Measurements from ENCODE around the gene PDE4C.
A peak's percentile ranks its signal among the peaks of the same experiment; 100 is the strongest.

Gene PDE4C

DNA sequence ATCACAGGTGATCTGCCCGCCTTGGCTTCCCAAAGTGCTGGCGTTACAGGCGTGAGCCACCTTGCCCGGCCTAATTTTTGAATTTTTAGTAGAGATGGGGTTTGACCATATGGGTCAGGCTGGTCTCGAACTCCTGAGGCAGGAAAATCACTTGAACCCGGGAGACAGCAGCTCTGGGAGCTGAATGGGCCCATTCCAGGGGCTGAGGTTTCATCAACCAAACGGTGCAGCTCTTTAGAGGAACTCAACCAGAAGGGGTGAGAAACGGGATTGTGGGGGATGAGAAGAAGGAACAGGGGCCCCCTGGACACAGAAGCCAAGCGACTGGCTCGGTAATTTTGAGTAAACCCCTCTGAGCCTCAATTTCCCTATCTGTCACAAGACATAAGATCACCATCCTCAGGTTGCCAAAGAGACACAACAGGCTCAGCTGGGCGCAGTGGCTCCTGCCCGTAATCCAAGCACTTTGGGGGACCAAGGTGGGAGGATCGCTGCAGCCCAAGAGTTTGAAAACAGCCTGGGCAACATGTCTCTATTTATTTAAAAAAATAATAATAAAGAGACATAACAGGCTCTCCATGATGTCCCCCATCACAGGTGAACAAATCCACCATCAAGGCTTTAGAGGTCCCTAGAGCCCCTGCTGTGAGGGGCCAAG lies 47.5 kb upstream of the PDE4C start:
- H3K4me1 ChIP-seq (ENCODE audit: control insufficient read depth, insufficient read depth, low read depth, low read length): peaks cover 33% of the 10 kb centered on the region
- no peak overlapping the region for H4K8ac ChIP-seq (ENCODE audit: low read length)
- no peak overlapping the region for H3K18ac ChIP-seq (ENCODE audit: low read depth in 1 of 2, low read length in 2 of 2)
- 96% methylated on average over 10 of the region's 13 CpGs for WGBS
- no peak overlapping the region for H2BK5ac ChIP-seq (ENCODE audit: low read depth, low read length, poor library complexity, severe bottlenecking)
- H3K36me3 ChIP-seq (ENCODE audit: control insufficient read depth in 1 of 2, insufficient read depth in 2 of 2, low read depth in 1 of 2, low read length in 2 of 2): peaks cover 24 to 26% of the 10 kb centered on the region in 2 experiments
- peak overlapping the region; percentile 34 for H3K9ac ChIP-seq (ENCODE audit: low read length)
- no peak overlapping the region for H2AFZ ChIP-seq (ENCODE audit: low read depth, low read length)
- H3K27ac ChIP-seq (ENCODE audit: low read length, poor library complexity, severe bottlenecking): peak overlapping the region; percentile 63
- H2BK15ac ChIP-seq (ENCODE audit: low read depth, poor library complexity, severe bottlenecking): no peak overlapping the region
- no peak overlapping the region for H3K4ac ChIP-seq (ENCODE audit: low read depth in 1 of 2, low read length in 2 of 2)
- no peaks in the 10 kb centered on the region for H3K27me3 ChIP-seq (ENCODE audit: control insufficient read depth in 1 of 2, insufficient read depth in 1 of 2, low read length in 2 of 2)
- H3K9me3 ChIP-seq (ENCODE audit: control insufficient read depth, low read length): no peaks in the 10 kb centered on the region
- no peak overlapping the region for H3K4me2 ChIP-seq (ENCODE audit: low read length, poor library complexity, severe bottlenecking)
- peaks cover 8% of the 10 kb centered on the region for H3K79me1 ChIP-seq (replicated peaks; ENCODE audit: low read length, poor library complexity, severe bottlenecking)
- H2BK12ac ChIP-seq (ENCODE audit: low read length in 2 of 2): no peak overlapping the region
- H3K4me3 ChIP-seq (ENCODE audit: insufficient read depth in 1 of 2, low read depth in 1 of 2, low read length in 2 of 2): no peak overlapping the region
- H4K91ac ChIP-seq (ENCODE audit: low read length): no peak overlapping the region
- peak; percentile 73 for DNase-seq
- H3K23ac ChIP-seq (ENCODE audit: low read length in 2 of 2): no peak overlapping the region
- H2AK5ac ChIP-seq (ENCODE audit: low read length, severe bottlenecking): peak overlapping the region; percentile 53
- no peak overlapping the region for H2BK120ac ChIP-seq (ENCODE audit: low read depth, low read length)
- H3K14ac ChIP-seq (ENCODE audit: low read length in 2 of 2): no peak overlapping the region

DNA sequence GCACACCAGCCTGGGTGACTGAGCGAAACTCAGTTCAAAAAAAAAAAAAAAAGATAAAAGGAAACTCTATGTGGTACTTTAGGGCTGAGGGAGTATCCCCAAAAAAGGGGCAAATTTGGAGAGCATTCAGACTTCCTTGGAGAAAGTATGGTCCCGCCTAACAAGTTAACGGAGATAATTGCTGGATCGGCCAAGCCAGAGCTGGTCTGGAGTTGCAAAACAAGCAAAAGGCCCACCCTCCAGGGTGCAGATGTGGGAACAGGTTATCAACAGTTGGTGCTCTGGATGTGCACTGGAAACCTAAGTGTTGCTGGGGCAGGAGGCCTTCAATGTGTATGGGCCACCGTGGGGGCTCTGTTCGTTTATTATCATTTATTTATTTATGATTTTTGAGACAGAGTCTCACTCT lies 45.2 kb upstream of the PDE4C start:
- Histone ChIP-seq H3K79me1 (replicated peaks; ENCODE audit: low read length, poor library complexity, severe bottlenecking) (peaks cover 8% of the 10 kb centered on the region), H3K36me3 (ENCODE audit: control insufficient read depth in 1 of 2, insufficient read depth in 2 of 2, low read depth in 1 of 2, low read length in 2 of 2) (peaks cover 25 to 30% of the 10 kb centered on the region in 2 experiments), H3K23ac (ENCODE audit: low read length in 2 of 2) (no peak overlapping the region), H3K9me3 (ENCODE audit: control insufficient read depth, low read length) (no peaks in the 10 kb centered on the region), H2AK5ac (ENCODE audit: low read length, severe bottlenecking) (no peak overlapping the region), H3K27ac (ENCODE audit: low read length, poor library complexity, severe bottlenecking) (no peak overlapping the region), H2BK5ac (ENCODE audit: low read depth, low read length, poor library complexity, severe bottlenecking) (no peak overlapping the region), H3K27me3 (ENCODE audit: control insufficient read depth in 1 of 2, insufficient read depth in 1 of 2, low read length in 2 of 2) (no peaks in the 10 kb centered on the region), H3K4me2 (ENCODE audit: low read length, poor library complexity, severe bottlenecking) (no peak overlapping the region), H2BK120ac (ENCODE audit: low read depth, low read length) (no peak overlapping the region), H2BK15ac (ENCODE audit: low read depth, poor library complexity, severe bottlenecking) (no peak overlapping the region), H4K91ac (ENCODE audit: low read length) (no peak overlapping the region), H3K4ac (ENCODE audit: low read depth in 1 of 2, low read length in 2 of 2) (no peak overlapping the region), H3K18ac (ENCODE audit: low read depth in 1 of 2, low read length in 2 of 2) (no peak overlapping the region), H3K4me3 (ENCODE audit: insufficient read depth in 1 of 2, low read depth in 1 of 2, low read length in 2 of 2) (no peak overlapping the region), H4K8ac (ENCODE audit: low read length) (no peak overlapping the region), H3K14ac (ENCODE audit: low read length in 2 of 2) (no peak overlapping the region), H3K4me1 (ENCODE audit: control insufficient read depth, insufficient read depth, low read depth, low read length) (peaks cover 21% of the 10 kb centered on the region), H2AFZ (ENCODE audit: low read depth, low read length) (no peak overlapping the region), H3K9ac (ENCODE audit: low read length) (no peak overlapping the region), H2BK12ac (ENCODE audit: low read length in 2 of 2) (no peak overlapping the region)
- WGBS: 88% methylated on average over 4 of the region's 6 CpGs
- peak; percentile 86 for DNase-seq

DNA sequence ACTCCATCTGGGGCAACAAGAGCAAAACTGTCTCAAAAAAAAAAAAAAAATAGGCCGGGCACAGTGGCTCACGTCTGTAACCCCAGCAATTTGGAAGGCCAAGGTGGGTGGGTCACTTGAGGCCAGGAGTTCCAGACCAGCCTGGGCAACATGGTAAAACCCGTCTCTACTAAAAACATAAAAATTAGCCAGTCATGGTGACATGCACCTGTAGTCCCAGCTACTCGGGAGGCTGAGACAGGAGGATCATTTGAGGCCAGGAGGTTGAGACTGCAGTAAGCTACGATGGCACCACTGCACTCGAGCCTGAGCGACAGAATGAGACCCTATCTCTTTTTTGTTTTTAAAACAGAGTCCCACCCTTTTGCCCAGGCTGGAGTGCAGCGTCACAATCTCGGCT lies 44.1 kb upstream of the PDE4C start:
- 96% methylated on average over 9 of the region's 9 CpGs for WGBS
- H3K27ac ChIP-seq (ENCODE audit: low read length, poor library complexity, severe bottlenecking): no peak overlapping the region
- no peak overlapping the region for H4K8ac ChIP-seq (ENCODE audit: low read length)
- H3K36me3 ChIP-seq (ENCODE audit: control insufficient read depth in 1 of 2, insufficient read depth in 2 of 2, low read depth in 1 of 2, low read length in 2 of 2): peaks cover 33 to 35% of the 10 kb centered on the region in 2 experiments
- no peaks in the 10 kb centered on the region for H3K9me3 ChIP-seq (ENCODE audit: control insufficient read depth, low read length)
- no peak overlapping the region for H3K4me3 ChIP-seq (ENCODE audit: insufficient read depth in 1 of 2, low read depth in 1 of 2, low read length in 2 of 2)
- H3K14ac ChIP-seq (ENCODE audit: low read length in 2 of 2): no peak overlapping the region
- H3K4me2 ChIP-seq (ENCODE audit: low read length, poor library complexity, severe bottlenecking): no peak overlapping the region
- H2AFZ ChIP-seq (ENCODE audit: low read depth, low read length): no peak overlapping the region
- H2BK12ac ChIP-seq (ENCODE audit: low read length in 2 of 2): no peak overlapping the region
- H2BK120ac ChIP-seq (ENCODE audit: low read depth, low read length): no peak overlapping the region
- no peak overlapping the region for H2BK15ac ChIP-seq (ENCODE audit: low read depth, poor library complexity, severe bottlenecking)
- no peak overlapping the region for H3K23ac ChIP-seq (ENCODE audit: low read length in 2 of 2)
- H3K79me1 ChIP-seq (replicated peaks; ENCODE audit: low read length, poor library complexity, severe bottlenecking): peaks cover 11% of the 10 kb centered on the region
- H3K18ac ChIP-seq (ENCODE audit: low read depth in 1 of 2, low read length in 2 of 2): no peak overlapping the region
- DNase-seq: peak; percentile 60
- no peak overlapping the region for H3K4ac ChIP-seq (ENCODE audit: low read depth in 1 of 2, low read length in 2 of 2)
- no peaks in the 10 kb centered on the region for H3K27me3 ChIP-seq (ENCODE audit: control insufficient read depth in 1 of 2, insufficient read depth in 1 of 2, low read length in 2 of 2)
- H2AK5ac ChIP-seq (ENCODE audit: low read length, severe bottlenecking): no peak overlapping the region
- peaks cover 15% of the 10 kb centered on the region for H3K4me1 ChIP-seq (ENCODE audit: control insufficient read depth, insufficient read depth, low read depth, low read length)
- no peak overlapping the region for H3K9ac ChIP-seq (ENCODE audit: low read length)
- no peak overlapping the region for H4K91ac ChIP-seq (ENCODE audit: low read length)
- H2BK5ac ChIP-seq (ENCODE audit: low read depth, low read length, poor library complexity, severe bottlenecking): no peak overlapping the region

DNA sequence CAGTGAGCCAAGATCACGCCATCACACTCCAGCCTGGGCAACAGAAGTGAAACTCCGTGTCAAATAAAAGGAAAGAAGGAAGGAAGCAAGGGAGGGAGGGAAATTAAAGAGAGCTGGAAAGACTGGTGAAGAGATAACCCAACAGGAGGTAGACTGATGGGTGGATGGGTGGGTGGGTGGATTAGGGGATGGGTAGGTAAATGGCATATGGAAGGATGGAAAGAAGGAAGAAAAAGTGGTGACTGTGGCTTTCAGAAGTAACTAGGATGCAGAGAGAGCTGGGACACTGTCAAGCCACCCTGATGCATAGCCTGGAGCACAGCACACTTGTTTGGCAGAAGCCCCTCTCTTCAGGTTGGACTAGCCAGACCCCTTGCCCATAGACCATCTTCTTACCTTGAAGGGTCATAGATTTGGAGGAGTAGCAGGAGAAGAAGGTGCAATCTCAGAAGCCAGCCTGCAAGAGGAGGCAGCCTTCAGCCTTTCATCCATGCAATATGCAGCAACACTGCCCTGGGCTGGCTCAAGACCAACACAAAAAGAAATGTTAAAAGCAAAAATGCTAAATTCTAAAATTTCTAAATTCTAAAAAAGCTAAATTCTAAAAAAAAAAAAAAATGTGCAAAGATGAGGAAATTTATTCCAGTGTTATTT lies 43.0 kb upstream of the PDE4C start:
- Histone ChIP-seq H3K27me3 (ENCODE audit: control insufficient read depth in 1 of 2, insufficient read depth in 1 of 2, low read length in 2 of 2) (no peaks in the 10 kb centered on the region), H3K4me2 (ENCODE audit: low read length, poor library complexity, severe bottlenecking) (no peak overlapping the region), H3K36me3 (ENCODE audit: control insufficient read depth in 1 of 2, insufficient read depth in 2 of 2, low read depth in 1 of 2, low read length in 2 of 2) (peaks cover 44 to 46% of the 10 kb centered on the region in 2 experiments), H3K4me1 (ENCODE audit: control insufficient read depth, insufficient read depth, low read depth, low read length) (peaks cover 6% of the 10 kb centered on the region), H3K18ac (ENCODE audit: low read depth in 1 of 2, low read length in 2 of 2) (no peak overlapping the region), H3K79me1 (replicated peaks; ENCODE audit: low read length, poor library complexity, severe bottlenecking) (peaks cover 11% of the 10 kb centered on the region), H3K14ac (ENCODE audit: low read length in 2 of 2) (no peak overlapping the region), H3K4me3 (ENCODE audit: insufficient read depth in 1 of 2, low read depth in 1 of 2, low read length in 2 of 2) (no peak overlapping the region), H2BK12ac (ENCODE audit: low read length in 2 of 2) (no peak overlapping the region), H3K9me3 (ENCODE audit: control insufficient read depth, low read length) (no peaks in the 10 kb centered on the region), H3K27ac (ENCODE audit: low read length, poor library complexity, severe bottlenecking) (no peak overlapping the region), H3K9ac (ENCODE audit: low read length) (no peak overlapping the region), H2BK15ac (ENCODE audit: low read depth, poor library complexity, severe bottlenecking) (no peak overlapping the region), H2BK5ac (ENCODE audit: low read depth, low read length, poor library complexity, severe bottlenecking) (no peak overlapping the region), H2AFZ (ENCODE audit: low read depth, low read length) (no peak overlapping the region), H2AK5ac (ENCODE audit: low read length, severe bottlenecking) (no peak overlapping the region), H3K23ac (ENCODE audit: low read length in 2 of 2) (no peak overlapping the region), H2BK120ac (ENCODE audit: low read depth, low read length) (no peak overlapping the region), H4K8ac (ENCODE audit: low read length) (no peak overlapping the region), H3K4ac (ENCODE audit: low read depth in 1 of 2, low read length in 2 of 2) (no peak overlapping the region), H4K91ac (ENCODE audit: low read length) (no peak overlapping the region)
- WGBS: 97% methylated on average over 2 of the region's 2 CpGs
- no peak for DNase-seq

Data from mesenchymal stem cell (in vitro differentiated cells and primary cell).